Daoy (cell line): Measurements from ENCODE around the gene SUCO. TPM values are rescaled to one million over a fixed set of nuclear protein-coding genes. Genes with fewer than 3 reads are reported as not detected.
"Not testable (repeated sequence)": the region's sequence is repeated elsewhere in the genome, so short reads cannot be mapped to it uniquely, and the experiment has no call there.

Source experiments
- DNase-seq: peaks from one replicate; pipeline ENCODE4 v3.0.0-alpha.2; 2015; ENCODE audit warnings: low read depth
- total RNA-seq: library from RNA; depleted of rRNA; stranded (reverse); fragments of >200 nt; shearing (Covaris generic); gene quantifications from 2 replicates; pipeline ENCODE4 v1.2.3, GENCODE V29; 2014; rRNA removed

The SUCO gene
- 26.8 and 27.2 TPM in 2 replicates for total RNA-seq

DNA sequence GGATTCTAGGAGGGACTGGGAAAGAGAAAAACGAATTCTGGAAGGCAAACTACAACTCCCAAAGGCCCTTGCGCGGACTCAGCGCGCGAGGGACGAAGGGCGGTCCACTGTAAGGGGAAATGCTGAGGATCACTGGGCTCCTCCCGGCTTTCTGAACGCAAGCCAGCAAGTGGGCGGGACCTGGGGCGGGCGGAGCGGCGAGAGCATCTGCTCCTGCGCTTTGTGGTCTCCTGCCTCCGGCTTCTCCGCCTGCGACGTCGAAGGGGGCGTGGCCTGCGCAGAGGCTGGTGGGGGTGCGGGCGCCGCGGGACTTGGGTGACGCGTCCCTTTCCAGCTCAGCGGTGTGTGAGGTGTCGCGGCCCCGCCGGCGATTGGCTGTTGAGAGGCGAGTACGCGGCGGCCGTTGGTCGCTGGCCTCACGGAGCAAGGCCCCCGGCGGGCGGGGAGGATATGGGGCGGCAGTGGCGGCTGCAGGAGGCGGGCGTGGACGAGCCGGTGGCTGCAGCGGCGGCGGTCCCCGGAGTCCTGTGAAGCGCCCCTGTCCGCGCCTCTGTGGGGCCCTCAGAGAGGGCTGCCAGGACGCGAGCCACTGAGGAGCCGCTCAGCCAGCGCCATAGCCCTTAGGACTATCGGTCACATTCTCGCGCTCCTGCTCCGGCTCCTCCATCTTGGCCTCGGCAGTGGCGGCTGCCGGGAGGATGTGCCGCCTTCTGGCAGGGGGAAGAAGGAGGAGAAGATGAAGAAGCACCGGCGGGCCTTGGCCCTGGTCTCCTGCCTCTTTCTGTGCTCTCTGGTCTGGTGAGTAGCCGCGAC is at the start of gene SUCO:
Gene SUCO (plus strand): TSS at position 451 of the 813 bp plus-strand sequence. CDS start 286 bp downstream, at position 737.
- DNase-seq: peak; percentile 100

DNA sequence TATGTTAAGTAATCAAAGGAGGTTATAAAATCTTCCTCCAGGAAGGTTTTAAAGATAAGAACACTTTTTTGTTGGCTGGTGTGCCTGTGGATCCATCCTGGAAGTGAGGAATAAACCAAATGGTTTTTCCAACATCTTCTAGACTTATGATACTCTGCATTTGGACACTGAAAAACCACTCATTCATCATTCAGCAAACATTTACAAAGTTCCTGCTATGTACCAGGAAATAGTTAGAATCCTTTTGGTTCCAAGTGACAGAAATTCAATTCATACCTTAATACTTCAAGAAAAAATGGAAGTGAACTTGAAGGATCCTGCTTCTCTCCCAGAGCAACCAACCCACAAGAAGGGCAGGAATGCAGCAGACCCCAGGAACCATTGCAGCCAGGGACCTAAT is 49.5 kb upstream of the SUCO start:
- no peak for DNase-seq

DNA sequence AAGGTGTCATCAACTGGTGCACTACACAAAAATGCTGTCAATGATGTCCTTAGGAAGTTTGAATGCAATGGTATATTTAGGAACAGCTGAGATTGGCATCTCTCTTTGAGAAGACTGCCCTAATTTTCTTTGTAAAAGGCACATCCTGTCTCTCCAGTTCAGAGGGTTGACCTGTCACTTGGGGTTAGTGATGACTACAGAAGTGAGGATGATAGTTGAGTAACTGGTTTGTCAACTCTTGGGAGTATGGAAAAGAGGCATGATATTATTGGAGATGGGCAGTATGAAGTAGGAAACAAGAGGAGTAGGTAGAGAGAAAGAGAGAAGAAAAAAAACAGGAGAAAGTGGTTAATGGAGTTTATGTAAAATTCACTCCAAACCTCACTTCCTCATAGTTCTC is 48.7 kb upstream of the SUCO start:
- DNase-seq: no peak

DNA sequence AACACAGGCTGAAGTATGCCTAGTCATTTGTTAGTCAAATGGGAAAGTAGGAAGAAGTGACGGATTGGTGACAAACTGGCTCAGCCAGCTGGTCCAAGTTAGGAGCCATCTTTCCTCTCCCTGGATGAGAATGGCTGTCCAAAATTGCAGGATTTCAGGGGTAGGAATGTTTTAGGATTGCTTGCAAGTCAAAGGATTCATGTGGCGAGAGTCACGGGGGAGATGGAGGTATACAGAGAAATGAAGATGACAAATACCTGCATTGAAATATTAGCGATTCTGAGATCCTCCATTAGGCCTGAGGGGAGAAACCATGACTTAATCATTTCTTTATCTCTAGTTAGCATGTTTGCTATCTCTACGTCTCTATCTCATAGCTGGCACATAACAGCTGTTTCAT is 47.3 kb upstream of the SUCO start:
- no peak for DNase-seq

- no peak for DNase-seq
Measured at GRCh38 chr1:172486805-172487454, 46.0 kb upstream of the SUCO start.

DNA sequence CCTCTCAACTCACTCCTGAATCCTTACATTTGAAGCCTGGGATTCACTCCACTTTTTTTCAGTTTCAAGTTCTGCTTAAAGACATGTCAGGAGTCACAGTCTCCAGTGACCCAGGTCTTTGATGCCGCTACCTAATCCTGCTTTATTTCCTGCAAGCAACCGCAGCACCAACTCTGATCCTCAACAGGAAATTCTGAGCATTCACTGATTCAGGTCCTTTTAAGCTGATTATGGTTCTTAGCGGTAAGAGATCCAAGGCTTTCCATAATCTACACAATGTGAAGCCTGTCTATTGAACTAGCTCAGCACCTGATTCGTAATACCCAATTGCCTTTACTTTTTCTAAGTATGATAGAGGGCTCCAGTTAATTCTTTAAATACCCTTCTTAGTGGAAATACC is 45.4 kb upstream of the SUCO start:
- no peak for DNase-seq

DNA sequence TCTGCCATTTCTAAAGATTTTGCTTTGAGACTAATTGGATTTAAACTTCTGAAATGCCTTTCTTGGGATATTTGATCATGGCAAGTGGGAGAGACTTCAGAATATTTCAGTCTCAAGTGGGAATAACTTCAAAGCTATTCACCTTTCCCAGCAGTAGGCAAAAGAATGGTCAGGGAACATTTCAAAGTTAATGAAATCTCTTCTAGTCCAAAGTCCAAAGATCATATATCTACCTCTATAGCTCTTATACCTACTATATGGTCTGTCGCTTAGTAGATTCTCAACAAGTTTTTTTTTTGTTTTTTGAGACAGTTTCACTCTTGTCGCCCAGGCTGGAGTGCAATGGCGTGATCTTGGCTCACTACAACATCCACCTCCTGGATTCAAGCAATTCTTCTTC is 44.6 kb upstream of the SUCO start:
- no peak for DNase-seq

DNA sequence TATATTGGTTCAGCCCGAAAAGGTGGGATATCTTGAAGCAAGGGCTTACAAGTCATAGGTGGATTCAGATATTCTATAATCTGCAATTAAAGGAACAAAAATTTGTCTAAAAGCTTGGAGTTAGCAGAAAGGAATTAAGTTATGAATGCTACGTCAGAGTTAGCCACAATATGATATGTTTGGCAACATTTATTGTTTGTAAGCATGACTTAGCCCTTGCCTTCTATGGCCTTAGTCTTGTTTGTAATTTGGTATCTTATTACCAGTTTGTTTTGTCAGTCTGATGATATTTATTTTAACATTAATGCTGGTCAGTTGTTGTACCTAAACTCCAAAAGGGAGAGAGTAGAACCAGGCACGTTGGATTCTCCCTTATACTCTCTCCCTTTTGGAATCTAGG is 43.1 kb upstream of the SUCO start:
- no peak for DNase-seq

GRCh38 chr1:172492421-172492820 is 40.5 kb upstream of the SUCO start:
- DNase-seq: no peak

DNA sequence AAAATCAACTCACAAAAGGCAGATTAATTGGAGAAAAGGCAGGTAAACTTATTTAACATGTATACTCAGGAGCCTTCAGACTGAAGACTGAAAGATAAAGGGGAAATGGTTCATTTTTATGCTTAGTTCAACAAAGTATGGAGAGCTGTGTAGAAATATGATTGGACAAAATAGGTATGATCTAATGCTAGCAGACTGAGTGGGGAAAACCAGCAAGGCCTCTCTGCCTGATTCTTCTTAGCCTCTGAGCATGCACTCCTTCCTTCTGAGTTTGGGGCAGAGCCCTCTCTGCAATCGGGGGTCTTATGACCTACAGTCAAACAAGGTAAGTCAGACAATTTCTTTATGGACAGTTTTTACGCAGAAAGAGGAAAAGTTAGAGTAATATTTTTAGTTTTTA is 38.8 kb upstream of the SUCO start:
- DNase-seq: no peak

DNA sequence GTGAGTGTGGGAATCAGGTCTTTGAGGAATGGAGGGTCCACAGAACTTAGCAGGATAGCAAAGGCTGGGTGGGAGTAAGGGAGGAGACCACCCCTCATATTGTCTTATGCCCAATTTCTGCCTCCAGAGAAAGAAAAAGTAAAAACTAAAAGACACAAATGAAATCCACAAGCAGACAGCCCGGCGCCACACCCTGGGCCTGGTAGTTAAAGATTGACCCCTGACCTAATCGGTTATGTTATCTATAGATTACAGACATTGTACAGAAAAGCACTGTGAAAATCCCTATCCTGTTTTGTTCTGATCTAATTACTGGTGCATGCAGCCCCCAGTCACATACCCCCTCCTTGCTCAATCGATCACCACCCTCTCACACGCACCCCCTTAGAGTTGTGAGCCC is 36.8 kb upstream of the SUCO start:
- DNase-seq: not testable (repeated sequence)

- no peak for DNase-seq
Measured at GRCh38 chr1:172496678-172497077, 36.3 kb upstream of the SUCO start.

GRCh38 chr1:172497230-172497629 is 35.7 kb upstream of the SUCO start:
- peak; percentile 71 for DNase-seq

DNA sequence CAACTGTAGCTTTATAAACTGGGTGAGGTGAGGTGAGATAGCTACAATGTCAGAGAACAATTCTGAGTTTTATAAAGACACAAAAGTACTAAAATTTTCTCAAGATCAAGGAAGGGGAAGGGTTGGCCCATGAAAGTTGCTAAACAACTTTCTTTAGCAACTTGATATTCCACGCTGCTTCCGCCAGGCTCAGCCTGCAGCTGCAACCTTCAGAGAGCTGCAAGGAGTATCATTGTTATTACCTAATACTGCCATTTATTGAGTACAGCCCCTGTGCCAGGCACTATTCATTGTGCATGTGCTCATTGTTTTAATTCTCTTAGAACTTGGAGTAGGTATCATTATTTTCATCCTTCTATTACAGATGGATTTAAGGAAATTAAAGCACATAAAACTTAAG is 34.1 kb upstream of the SUCO start:
- DNase-seq: no peak

- peak; percentile 52 for DNase-seq
Measured at GRCh38 chr1:172499636-172500141, 33.3 kb upstream of the SUCO start.

DNA sequence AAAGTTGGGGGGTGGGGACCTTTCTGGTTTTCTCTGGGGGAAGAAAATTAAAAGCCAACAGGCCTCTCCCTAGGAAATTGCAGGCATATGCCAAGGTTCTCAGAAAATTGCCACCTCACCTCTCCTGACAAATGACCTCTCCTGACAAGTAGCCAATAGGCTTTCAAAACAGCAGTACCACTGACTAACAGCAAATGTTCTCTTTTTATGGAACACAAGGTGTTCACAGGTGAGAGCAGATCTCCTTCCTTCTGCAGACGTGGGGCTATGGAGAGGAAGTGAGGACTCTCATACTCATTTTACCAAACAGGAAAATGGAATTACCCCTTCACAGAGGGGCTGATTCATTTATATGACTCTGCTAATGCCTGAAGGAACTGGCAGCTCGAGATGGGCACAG is 32.7 kb upstream of the SUCO start:
- no peak for DNase-seq

DNA sequence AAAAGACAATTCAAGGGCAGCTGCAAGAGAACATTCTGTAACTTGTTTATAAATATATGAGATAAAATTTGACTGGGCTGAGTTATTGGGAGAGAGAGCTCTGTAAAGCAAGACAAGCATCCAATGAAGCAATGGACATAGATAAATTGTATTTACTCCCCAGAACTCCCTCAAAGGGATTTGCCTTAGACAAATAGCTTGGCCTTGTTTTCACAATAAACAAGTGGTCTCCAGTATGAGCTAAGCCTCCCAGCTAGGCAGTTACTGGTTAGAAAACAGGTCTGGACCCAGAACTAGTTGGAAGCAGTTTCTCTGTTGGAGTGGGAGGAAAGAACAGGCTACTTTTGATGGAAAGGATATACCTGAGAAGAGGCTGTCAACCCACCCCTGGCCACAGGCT is 25.2 kb upstream of the SUCO start:
- no peak for DNase-seq

- DNase-seq: no peak
Measured at GRCh38 chr1:172510479-172510878, 22.5 kb upstream of the SUCO start.

DNA sequence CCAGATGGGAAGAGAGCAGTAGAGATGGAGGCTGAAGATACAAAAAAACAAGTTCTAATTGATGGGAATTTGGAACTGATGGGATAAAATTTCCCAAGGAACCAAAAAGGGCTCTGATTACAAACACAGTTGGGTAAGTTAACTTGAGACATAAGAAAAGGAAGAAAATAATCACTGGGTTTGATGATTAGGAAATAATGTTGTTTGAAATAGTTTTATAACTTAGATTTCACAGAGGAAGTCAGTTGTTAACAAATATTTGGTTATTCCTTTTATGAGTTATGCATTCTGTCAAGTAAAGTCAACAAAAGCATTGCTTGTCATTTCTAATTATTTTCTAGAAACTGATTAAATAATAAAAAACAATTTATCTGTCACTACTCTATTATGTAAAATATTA is 20.4 kb upstream of the SUCO start:
- no peak for DNase-seq

DNA sequence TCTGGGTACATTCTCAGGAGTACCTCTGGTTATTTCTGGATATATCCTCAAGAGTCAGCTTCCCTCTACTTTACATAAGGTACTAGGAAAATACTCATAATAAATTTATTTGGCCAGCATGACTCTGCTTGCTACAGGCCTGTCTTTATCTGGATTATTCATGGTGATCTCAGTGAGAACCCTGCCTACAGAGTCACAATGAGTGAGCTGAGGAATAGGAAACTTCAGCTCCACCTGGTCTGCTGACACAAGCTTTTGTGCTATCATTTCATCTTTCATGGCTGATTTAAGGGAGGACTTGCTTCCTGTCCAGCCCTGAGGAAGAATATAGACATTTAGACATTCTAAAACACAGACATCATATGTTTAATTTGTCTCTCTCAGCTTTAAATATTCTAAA is 19.5 kb upstream of the SUCO start:
- DNase-seq: no peak

DNA sequence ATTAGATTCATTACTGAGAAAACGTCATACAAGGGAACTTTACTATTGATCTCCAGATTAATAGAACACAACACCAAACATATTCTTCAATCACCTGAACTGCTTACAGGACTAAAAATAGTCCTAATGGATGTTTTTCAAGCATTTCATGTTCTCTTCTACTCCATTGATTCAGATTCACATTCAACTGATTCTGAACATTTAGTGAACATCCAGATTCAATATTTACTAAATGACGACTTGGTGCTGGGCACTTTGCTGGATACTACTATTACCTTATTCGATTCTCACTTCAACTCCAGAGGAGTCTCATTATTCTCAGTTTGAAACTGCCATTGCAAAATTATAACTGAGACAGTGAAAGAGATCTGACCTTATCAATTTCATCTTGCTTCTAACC is 18.8 kb upstream of the SUCO start:
- DNase-seq: no peak

DNA sequence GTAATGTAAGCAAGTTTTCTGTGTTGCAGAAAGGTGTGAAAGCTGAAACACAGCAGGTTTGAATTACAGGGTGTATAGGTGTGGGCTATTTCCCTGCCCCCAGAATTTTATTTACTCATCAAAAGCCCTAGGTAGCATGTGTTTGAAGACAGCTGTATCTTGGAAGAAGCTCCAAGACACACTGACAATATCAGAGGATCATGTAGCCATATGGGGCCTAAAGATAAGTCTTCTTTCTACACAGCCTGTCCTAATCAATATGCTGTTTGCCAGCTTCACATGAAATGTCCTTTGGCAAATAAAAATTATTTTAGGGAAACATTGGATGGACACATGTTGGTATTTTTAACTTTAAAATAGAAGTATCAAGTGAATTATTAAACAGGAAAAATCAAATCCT is 17.5 kb upstream of the SUCO start:
- no peak for DNase-seq

DNA sequence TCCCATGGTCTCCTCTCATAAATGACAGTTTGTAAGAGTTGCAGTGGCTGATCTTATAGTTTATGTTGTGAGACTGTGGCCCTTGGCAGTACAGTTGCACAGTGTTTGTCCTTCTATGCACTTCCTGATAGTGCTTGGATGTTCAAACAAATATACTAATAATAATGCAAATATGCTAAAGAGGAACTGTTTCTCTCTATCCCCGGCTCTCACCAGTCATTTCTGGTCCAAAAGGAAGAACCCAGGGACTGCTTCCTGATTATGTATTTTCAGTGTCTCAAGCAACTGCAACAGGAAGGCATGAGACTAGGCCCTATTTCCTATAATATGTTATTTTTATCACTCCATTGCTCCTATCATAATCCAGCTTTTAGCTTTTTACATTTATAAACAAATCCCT is 17.0 kb upstream of the SUCO start:
- DNase-seq: no peak
